ENCODE measurements around the gene LCN10. TPM values are rescaled to one million over a fixed set of nuclear protein-coding genes. Genes with fewer than 3 reads are reported as not detected.

LCN10 gene
- total RNA-seq, 1 experiment from 2014 or later = not detected

GRCh38 chr9:136740491-136740890 lies 2.2 kb downstream of the LCN10 start:
- in situ Hi-C loops (cut with HindIII; ENCODE audit: low pct_unique_long_range_greater_than_20kb, low sequenced_read_pairs) (no loop called here), intact Hi-C loops (cut with micrococcal nuclease; ENCODE audit: unreplicated experiment) (no loop called here)
- TF ChIP-seq REST (IDR thresholded peaks at IDR 0.05; ENCODE audit: insufficient read depth in 1 of 2, low read depth in 2 of 2, low read length in 1 of 2) (no peak), POLR2AphosphoS5 (IDR thresholded peaks at IDR 0.05; ENCODE audit: low read depth, low read length) (no peak), TCF7L2 (IDR thresholded peaks at IDR 0.05; ENCODE audit: low read depth, low read length) (no peak), SIN3A (IDR thresholded peaks at IDR 0.05; ENCODE audit: borderline replicate concordance, insufficient read depth, low read depth, low read length) (no peak)
- TF ChIP-seq, protein P1, sequence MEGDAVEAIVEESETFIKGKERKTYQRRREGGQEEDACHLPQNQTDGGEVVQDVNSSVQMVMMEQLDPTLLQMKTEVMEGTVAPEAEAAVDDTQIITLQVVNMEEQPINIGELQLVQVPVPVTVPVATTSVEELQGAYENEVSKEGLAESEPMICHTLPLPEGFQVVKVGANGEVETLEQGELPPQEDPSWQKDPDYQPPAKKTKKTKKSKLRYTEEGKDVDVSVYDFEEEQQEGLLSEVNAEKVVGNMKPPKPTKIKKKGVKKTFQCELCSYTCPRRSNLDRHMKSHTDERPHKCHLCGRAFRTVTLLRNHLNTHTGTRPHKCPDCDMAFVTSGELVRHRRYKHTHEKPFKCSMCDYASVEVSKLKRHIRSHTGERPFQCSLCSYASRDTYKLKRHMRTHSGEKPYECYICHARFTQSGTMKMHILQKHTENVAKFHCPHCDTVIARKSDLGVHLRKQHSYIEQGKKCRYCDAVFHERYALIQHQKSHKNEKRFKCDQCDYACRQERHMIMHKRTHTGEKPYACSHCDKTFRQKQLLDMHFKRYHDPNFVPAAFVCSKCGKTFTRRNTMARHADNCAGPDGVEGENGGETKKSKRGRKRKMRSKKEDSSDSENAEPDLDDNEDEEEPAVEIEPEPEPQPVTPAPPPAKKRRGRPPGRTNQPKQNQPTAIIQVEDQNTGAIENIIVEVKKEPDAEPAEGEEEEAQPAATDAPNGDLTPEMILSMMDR (IDR thresholded peaks at IDR 0.05) = no peak
- no peaks in the 10 kb centered on the region for H3K9me3 ChIP-seq (ENCODE audit: control insufficient read depth, insufficient read depth, low read depth, low read length)
- CTCF ChIA-PET = no interaction called here
- no peaks in the 10 kb centered on the region for H3K36me3 ChIP-seq (ENCODE audit: control insufficient read depth, insufficient read depth, low read length)
- H3K4me1 ChIP-seq (ENCODE audit: control insufficient read depth, insufficient read depth, low read length) = no peaks in the 10 kb centered on the region
- no peaks in the 10 kb centered on the region for H3K27me3 ChIP-seq (ENCODE audit: control insufficient read depth, insufficient read depth, low read length)
- no peak overlapping the region for H3K27ac ChIP-seq (ENCODE audit: low read length)
- no TSS peak for BruUV-seq (replicated peaks)
- ATAC-seq = no peak
- no peak overlapping the region for H3K4me3 ChIP-seq (ENCODE audit: low read depth in 2 of 2, low read length in 2 of 2)
- no peak for DNase-seq (ENCODE audit: low read depth, low spot score)
- POLR2A ChIA-PET = no interaction called here

GRCh38 chr9:136740069-136740468 lies 2.7 kb downstream of the LCN10 start:
- intact Hi-C loops (cut with micrococcal nuclease; ENCODE audit: unreplicated experiment) = no loop called here
- CTCF ChIA-PET = no interaction called here

More at GRCh38 chr9:136740069-136740468, 2.7 kb downstream of the LCN10 start:
- no peak for ATAC-seq
- Histone ChIP-seq H3K36me3 (ENCODE audit: control insufficient read depth, insufficient read depth, low read length) (no peaks in the 10 kb centered on the region), H3K4me3 (ENCODE audit: low read depth in 2 of 2, low read length in 2 of 2) (no peak overlapping the region), H3K27me3 (ENCODE audit: control insufficient read depth, insufficient read depth, low read length) (no peaks in the 10 kb centered on the region), H3K9me3 (ENCODE audit: control insufficient read depth, insufficient read depth, low read depth, low read length) (no peaks in the 10 kb centered on the region), H3K27ac (ENCODE audit: low read length) (no peak overlapping the region), H3K4me1 (ENCODE audit: control insufficient read depth, insufficient read depth, low read length) (no peaks in the 10 kb centered on the region)
- no TSS peak for BruUV-seq (replicated peaks)
- no peak for DNase-seq (ENCODE audit: low read depth, low spot score)
- POLR2A ChIA-PET = no interaction called here
- TF ChIP-seq REST (IDR thresholded peaks at IDR 0.05; ENCODE audit: insufficient read depth in 1 of 2, low read depth in 2 of 2, low read length in 1 of 2) (no peak), TCF7L2 (IDR thresholded peaks at IDR 0.05; ENCODE audit: low read depth, low read length) (no peak), POLR2AphosphoS5 (IDR thresholded peaks at IDR 0.05; ENCODE audit: low read depth, low read length) (no peak), SIN3A (IDR thresholded peaks at IDR 0.05; ENCODE audit: borderline replicate concordance, insufficient read depth, low read depth, low read length) (no peak)
- TF ChIP-seq, protein P1 (IDR thresholded peaks at IDR 0.05) = no peak
- in situ Hi-C loops (cut with HindIII; ENCODE audit: low pct_unique_long_range_greater_than_20kb, low sequenced_read_pairs) = no loop called here
